ENCODE measurements around the gene ACOT11. TPM values are rescaled to one million over a fixed set of nuclear protein-coding genes. Genes with fewer than 3 reads are reported as not detected.
"Not testable (repeated sequence)": the region's sequence is repeated elsewhere in the genome, so short reads cannot be mapped to it uniquely, and the experiment has no call there.

ACOT11 gene
- total RNA-seq, 1 donor from 2014 or later, result 0.25 TPM

DNA sequence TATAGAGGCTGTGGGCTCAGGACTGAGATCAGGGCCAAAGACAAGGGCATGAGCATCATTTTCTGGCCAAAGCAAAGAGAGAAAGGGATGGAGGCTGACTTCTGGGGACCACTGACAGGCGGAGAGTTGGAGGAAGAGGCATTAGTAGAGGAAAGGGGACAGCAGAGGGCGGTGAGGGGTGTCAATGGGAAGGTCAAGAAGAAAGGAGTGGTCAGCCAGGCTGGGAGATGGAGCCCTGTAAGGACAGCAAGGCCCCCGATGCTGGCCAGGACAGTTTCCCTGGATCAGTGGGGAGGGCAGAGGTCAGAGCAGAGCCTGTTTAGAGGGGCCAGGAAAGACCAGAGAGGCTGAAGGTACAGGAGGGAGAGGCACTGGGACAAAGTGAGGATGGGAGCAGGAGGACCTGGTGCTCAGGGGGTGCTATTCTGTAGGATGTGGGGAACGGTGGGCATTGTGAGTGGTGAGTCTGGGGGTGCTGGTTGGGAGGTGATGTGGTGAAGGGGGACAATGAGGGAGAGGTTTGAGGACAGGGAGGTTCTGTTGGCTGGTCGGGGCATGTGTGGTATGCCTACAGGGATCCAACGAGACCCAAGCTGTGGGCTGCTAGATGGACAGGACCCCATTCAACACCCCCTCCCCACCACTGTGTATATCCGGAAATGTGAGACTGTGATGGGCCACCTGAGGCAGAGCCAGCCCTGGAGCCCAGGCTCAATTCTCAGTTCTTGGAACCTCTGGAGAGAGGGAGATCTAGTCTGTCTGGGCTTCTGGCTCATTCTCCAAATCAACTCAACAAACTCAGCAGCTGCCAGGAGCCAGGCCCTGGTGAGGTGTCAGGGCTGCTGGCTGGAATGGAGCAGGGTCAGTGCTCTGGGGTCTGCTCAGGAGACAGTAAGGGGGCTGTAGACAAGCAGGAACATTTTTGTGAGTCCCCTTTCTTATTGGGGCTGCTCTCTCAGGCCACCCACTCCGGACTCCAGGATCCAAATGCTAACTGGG, 76.7 kb downstream of the ACOT11 start:
- Mint-ChIP-seq H3K9me3 (ENCODE audit: low read depth) (no peaks in the 10 kb centered on the region), H3K4me3 (ENCODE audit: unreplicated experiment) (no peak overlapping the region), H3K4me1 (ENCODE audit: low read depth) (no peaks in the 10 kb centered on the region), H3K27me3 (ENCODE audit: low read depth) (peaks cover 19% of the 10 kb centered on the region), H3K36me3 (ENCODE audit: low read depth) (no peaks in the 10 kb centered on the region), H3K27ac (ENCODE audit: unreplicated experiment) (no peak overlapping the region)
- TF ChIP-seq, protein P1, sequence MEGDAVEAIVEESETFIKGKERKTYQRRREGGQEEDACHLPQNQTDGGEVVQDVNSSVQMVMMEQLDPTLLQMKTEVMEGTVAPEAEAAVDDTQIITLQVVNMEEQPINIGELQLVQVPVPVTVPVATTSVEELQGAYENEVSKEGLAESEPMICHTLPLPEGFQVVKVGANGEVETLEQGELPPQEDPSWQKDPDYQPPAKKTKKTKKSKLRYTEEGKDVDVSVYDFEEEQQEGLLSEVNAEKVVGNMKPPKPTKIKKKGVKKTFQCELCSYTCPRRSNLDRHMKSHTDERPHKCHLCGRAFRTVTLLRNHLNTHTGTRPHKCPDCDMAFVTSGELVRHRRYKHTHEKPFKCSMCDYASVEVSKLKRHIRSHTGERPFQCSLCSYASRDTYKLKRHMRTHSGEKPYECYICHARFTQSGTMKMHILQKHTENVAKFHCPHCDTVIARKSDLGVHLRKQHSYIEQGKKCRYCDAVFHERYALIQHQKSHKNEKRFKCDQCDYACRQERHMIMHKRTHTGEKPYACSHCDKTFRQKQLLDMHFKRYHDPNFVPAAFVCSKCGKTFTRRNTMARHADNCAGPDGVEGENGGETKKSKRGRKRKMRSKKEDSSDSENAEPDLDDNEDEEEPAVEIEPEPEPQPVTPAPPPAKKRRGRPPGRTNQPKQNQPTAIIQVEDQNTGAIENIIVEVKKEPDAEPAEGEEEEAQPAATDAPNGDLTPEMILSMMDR (IDR thresholded peaks at IDR 0.05), result no peak
- no peak for DNase-seq (ENCODE audit: low spot score)

- Mint-ChIP-seq H3K27ac (ENCODE audit: unreplicated experiment) (no peak overlapping the region), H3K36me3 (ENCODE audit: low read depth) (peaks cover 3% of the 10 kb centered on the region), H3K4me3 (ENCODE audit: unreplicated experiment) (no peak overlapping the region), H3K27me3 (ENCODE audit: low read depth) (peaks cover 25% of the 10 kb centered on the region), H3K9me3 (ENCODE audit: low read depth) (no peaks in the 10 kb centered on the region), H3K4me1 (ENCODE audit: low read depth) (no peaks in the 10 kb centered on the region)
- DNase-seq (ENCODE audit: low spot score), result no peak
- TF ChIP-seq, protein P1 (IDR thresholded peaks at IDR 0.05), result no peak
Observed at GRCh38 chr1:54627196-54627595, 79.2 kb downstream of the ACOT11 start.

- H3K36me3 Mint-ChIP-seq (ENCODE audit: low read depth); H3K4me1 Mint-ChIP-seq (ENCODE audit: low read depth); DNase-seq (ENCODE audit: low spot score); H3K9me3 Mint-ChIP-seq (ENCODE audit: low read depth); H3K4me3 Mint-ChIP-seq (ENCODE audit: unreplicated experiment); H3K27ac Mint-ChIP-seq (ENCODE audit: unreplicated experiment): not testable (repeated sequence)
- peaks cover 27% of the 10 kb centered on the region for H3K27me3 Mint-ChIP-seq (ENCODE audit: low read depth)
Observed at GRCh38 chr1:54635804-54636203, 87.8 kb downstream of the ACOT11 start.

DNA sequence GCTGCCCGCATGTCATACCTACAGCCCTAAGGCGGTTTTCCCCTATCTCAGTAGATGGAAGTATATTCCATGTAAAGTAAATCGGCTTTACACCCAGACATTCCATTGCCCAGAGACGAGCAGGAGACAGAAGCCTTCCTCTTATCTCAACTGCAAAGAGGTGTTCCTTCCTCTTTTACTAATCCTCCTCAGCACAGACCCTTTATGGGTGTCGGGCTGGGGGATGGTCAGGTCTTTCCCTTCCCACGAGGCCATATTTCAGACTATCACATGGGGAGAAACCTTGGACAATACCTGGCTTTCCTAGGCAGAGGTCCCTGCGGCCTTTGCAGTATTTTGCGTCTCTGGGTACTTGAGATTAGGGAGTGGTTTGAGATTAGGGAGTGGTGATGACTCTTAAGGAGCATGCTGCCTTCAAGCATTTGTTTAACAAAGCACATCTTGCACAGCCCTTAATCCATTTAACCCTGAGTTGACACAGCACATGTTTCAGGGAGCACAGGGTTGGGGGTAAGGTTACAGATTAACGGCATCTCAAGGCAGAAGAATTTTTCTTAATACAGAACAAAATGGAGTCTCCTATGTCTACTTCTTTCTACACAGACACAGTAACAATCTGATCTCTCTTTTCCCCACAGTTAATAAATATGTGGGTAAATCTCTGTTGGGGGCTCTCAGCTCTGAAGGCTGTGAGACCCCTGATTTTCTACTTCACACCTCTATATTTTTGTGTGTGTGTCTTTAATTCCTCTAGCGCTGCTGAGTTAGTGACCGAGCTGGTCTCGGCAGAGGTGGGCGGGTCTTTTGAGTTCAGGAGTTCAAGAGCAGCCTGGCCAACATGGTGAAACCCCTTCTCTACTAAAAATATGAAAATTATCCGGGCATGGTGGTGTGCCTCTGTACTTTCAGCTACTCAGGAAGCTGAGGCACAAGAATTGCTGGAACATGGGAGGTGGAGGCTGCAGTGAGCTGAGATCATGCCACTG, 88.7 kb downstream of the ACOT11 start:
- H3K27me3 Mint-ChIP-seq (ENCODE audit: low read depth), result peaks cover 18% of the 10 kb centered on the region
- H3K36me3 Mint-ChIP-seq (ENCODE audit: low read depth); H3K27ac Mint-ChIP-seq (ENCODE audit: unreplicated experiment); H3K4me3 Mint-ChIP-seq (ENCODE audit: unreplicated experiment); DNase-seq (ENCODE audit: low spot score); H3K4me1 Mint-ChIP-seq (ENCODE audit: low read depth); H3K9me3 Mint-ChIP-seq (ENCODE audit: low read depth): not testable (repeated sequence)

DNA sequence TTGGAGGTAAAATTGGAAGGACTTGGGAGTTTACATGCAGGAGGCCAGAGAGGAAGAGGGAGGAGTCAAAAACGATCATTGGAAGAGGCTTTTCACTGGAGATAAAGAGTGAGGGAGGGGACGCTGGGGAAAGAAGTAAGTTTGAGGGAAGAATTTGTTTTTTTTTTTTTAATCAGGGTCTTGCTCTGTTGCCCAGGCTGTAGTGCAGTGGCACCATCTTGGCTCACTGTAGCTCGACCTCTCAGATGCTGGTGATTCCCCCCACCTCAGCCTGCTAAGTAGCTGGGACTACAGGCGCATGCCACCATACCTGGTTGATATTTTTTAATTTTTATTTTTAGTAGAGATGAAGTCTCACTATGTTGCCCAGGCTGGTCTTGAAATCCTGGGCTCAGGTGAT, 92.3 kb downstream of the ACOT11 start:
- Mint-ChIP-seq H3K27me3 (ENCODE audit: low read depth) (peaks cover 14% of the 10 kb centered on the region), H3K4me1 (ENCODE audit: low read depth) (no peaks in the 10 kb centered on the region), H3K36me3 (ENCODE audit: low read depth) (peaks cover 3% of the 10 kb centered on the region), H3K9me3 (ENCODE audit: low read depth) (peaks cover 11% of the 10 kb centered on the region), H3K4me3 (ENCODE audit: unreplicated experiment) (no peak overlapping the region), H3K27ac (ENCODE audit: unreplicated experiment) (no peak overlapping the region)
- TF ChIP-seq, protein P1 (IDR thresholded peaks at IDR 0.05), result no peak
- no peak for DNase-seq (ENCODE audit: low spot score)
